Retinal pigment epithelial cell (primary cell): ENCODE measurements around the gene CS.
A peak's percentile ranks its signal among the peaks of the same experiment; 100 is the strongest.

Source experiments
- DNase-seq: peaks from one replicate; pipeline ENCODE4 v3.0.0-alpha.2; 2010; ENCODE audit warnings: low read depth
- H3K4me3 ChIP-seq: 2 replicates; pipeline ENCODE4 v1.5.1; 2011; ENCODE audit warnings: mild to moderate bottlenecking, low read length, control low read depth, moderate library complexity
- CTCF ChIP-seq: conservative IDR thresholded peaks from 2 replicates; pipeline ENCODE4 v1.5.1; 2011; ENCODE audit warnings: low read depth, low read length, control low read depth, inconsistent platforms

Gene CS

GRCh38 chr12:56256326-56256960, 43.7 kb downstream of the CS start:
- peak overlapping the region; percentile 85 for H3K4me3 ChIP-seq
- TF ChIP-seq CTCF: peak; percentile 27
- DNase-seq: no peak

GRCh38 chr12:56255671-56256070, 44.5 kb downstream of the CS start:
- H3K4me3 ChIP-seq: no peak overlapping the region
- DNase-seq: no peak
- TF ChIP-seq CTCF: no peak

- no peak for TF ChIP-seq CTCF
Measured at GRCh38 chr12:56253091-56253490, 47.0 kb downstream of the CS start.

GRCh38 chr12:56252649-56253048, 47.5 kb downstream of the CS start:
- no peak for DNase-seq
- no peak overlapping the region for H3K4me3 ChIP-seq
- TF ChIP-seq CTCF: no peak

More at GRCh38 chr12:56253091-56253490, 47.0 kb downstream of the CS start:
- no peak overlapping the region for H3K4me3 ChIP-seq
- DNase-seq: no peak

- H3K4me3 ChIP-seq: no peak overlapping the region
- TF ChIP-seq CTCF: no peak
- DNase-seq: no peak
Measured at GRCh38 chr12:56248711-56249110, 51.4 kb downstream of the CS start.

GRCh38 chr12:56247923-56248322, 52.2 kb downstream of the CS start:
- no peak for DNase-seq
- H3K4me3 ChIP-seq: no peak overlapping the region
- TF ChIP-seq CTCF: no peak

- DNase-seq: no peak
- no peak overlapping the region for H3K4me3 ChIP-seq
Measured at GRCh38 chr12:56244494-56244893, 55.6 kb downstream of the CS start.

More at GRCh38 chr12:56244494-56244893, 55.6 kb downstream of the CS start:
- no peak for TF ChIP-seq CTCF
